A673 (cell line): Measurements from ENCODE around the gene HTR1B.

Source experiments
- EZH2 ChIP-seq: fragments of 200-600 bp; sonication (generic); IDR thresholded peaks from 2 replicates; pipeline ENCODE4 v1.6.1; 2017; ENCODE audit warnings: borderline replicate concordance, low read depth, mild to moderate bottlenecking, mixed read lengths, antibody characterized with exemption, low read length; ENCODE audit not compliant: poor library complexity, severe bottlenecking
- TF ChIP-seq, protein P1 (sequence below): fragments of 300-800, 200-600 bp; sonication (generic); conservative IDR thresholded peaks from 2 replicates; pipeline ENCODE4 v1.5.1; 2017; ENCODE audit warnings: low read depth, mild to moderate bottlenecking, antibody characterized with exemption, low read length, moderate library complexity, mixed read lengths

DNA sequence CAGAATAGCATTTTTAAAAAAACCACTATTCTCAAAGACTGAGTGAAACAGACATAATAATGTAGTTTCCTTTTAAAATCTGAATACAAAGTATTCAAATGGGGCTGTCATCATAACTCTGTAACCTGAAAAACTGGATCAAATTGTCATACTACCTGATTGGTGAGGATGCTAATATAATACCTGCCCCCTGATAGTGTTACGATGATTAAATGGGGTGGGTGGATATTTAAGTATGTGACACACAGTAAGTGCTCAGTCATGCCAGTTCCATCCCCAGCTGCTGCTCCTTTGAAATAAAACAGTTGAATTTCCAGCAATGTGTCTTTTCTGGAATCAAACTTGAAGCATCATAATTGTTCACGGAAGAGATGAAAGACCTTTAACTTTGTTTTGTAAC lies 8.9 kb downstream of the HTR1B start:
- TF ChIP-seq, protein P1, sequence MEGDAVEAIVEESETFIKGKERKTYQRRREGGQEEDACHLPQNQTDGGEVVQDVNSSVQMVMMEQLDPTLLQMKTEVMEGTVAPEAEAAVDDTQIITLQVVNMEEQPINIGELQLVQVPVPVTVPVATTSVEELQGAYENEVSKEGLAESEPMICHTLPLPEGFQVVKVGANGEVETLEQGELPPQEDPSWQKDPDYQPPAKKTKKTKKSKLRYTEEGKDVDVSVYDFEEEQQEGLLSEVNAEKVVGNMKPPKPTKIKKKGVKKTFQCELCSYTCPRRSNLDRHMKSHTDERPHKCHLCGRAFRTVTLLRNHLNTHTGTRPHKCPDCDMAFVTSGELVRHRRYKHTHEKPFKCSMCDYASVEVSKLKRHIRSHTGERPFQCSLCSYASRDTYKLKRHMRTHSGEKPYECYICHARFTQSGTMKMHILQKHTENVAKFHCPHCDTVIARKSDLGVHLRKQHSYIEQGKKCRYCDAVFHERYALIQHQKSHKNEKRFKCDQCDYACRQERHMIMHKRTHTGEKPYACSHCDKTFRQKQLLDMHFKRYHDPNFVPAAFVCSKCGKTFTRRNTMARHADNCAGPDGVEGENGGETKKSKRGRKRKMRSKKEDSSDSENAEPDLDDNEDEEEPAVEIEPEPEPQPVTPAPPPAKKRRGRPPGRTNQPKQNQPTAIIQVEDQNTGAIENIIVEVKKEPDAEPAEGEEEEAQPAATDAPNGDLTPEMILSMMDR: no peak
- TF ChIP-seq EZH2: no peak
